HL-60/S4 treated with retinoic acid at 250 ng/mL for 4 days and 3 days (cell line): Measurements from ENCODE around the gene ARHGAP9.
"Not testable (repeated sequence)": the region's sequence is repeated elsewhere in the genome, so short reads cannot be mapped to it uniquely, and the experiment has no call there.

ENCODE experiments used
- in situ Hi-C: fragments of 300-500 bp; cut with MboI; formaldehyde crosslinking; loops from 2 replicates; pipeline ENCODE4 v1.7.0; 2022; ENCODE audit warnings: low sequenced_read_pairs

The ARHGAP9 gene

DNA sequence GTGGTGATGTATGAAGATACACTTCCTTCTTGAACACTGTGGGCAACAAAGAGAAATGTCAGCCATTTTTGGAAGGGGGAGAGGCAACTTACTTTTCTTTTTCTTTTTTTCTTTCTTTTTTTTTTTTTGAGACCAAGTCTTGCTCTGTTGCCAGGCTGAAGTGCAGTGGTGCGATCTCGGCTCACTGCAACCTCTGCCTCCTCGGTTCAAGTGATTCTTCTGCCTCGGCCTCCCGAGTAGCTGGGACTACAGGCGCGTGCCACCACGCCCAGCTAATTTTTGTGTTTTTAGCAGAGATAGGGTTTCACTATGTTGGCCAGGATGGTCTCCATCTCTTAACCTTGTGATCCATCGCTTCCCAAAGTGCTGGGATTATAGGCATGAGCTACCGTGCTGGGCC lies 38.1 kb upstream of the ARHGAP9 start:
- in situ Hi-C loops: not testable (repeated sequence)

- in situ Hi-C loops: no loop called here
These were observed 37.5 kb upstream of the ARHGAP9 start for GRCh38 chr12:57517187-57517586.

DNA sequence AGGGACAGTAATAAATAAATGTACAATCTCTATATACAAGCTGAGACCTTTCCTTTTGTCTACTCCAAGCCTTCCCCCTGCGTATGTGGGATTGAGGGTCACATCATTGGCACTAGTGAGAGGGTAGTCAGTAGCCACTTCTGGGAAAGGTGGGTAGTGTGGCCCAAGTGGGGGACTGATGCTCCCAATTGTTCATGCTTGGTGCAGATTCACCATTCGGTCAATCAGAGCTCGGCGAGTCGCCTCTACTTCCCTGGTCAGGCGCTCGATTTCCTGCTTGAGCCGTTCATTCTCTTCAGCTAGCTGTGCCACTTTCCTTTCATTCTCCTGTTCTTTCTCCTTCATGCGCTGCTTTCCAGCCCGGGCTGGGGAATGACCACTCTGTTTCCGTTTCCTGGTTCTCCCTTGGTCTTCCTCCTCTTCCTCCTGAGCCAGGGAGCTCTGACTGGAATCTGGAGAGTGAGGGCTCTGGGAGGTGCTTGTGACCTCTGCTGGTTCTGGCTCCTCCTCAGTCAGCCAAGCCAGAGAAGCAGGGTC lies 37.0 kb upstream of the ARHGAP9 start:
- in situ Hi-C loops: no loop called here

DNA sequence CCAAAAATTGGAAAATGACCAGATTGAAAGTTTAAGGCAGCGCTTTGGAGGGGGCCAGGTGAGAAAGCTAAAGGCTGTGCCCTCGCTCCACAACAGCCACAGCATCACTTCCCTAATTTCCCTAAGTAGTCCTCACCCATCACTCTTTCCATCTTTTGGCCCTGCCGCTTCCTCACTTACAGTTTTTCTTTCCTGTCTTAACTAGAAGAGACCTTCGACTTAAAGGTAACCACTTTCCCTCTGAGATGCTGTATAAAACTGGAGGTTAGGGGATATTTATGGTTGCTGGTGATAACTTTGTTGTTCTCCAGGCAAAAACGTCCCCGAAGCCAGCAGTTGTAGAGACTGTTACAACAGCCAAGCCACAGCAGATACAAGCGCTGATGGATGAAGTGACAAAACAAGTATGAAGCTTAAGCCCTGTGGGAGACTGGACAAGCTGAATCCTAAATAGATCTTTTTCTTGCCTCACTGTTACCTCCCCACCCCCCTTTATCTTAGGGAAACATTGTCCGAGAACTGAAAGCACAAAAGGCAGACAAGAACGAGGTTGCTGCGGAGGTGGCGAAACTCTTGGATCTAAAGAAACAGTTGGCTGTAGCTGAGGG lies 36.4 kb upstream of the ARHGAP9 start:
- in situ Hi-C loops: no loop called here

GRCh38 chr12:57515408-57515933 lies 35.8 kb upstream of the ARHGAP9 start:
- in situ Hi-C loops: no loop called here

DNA sequence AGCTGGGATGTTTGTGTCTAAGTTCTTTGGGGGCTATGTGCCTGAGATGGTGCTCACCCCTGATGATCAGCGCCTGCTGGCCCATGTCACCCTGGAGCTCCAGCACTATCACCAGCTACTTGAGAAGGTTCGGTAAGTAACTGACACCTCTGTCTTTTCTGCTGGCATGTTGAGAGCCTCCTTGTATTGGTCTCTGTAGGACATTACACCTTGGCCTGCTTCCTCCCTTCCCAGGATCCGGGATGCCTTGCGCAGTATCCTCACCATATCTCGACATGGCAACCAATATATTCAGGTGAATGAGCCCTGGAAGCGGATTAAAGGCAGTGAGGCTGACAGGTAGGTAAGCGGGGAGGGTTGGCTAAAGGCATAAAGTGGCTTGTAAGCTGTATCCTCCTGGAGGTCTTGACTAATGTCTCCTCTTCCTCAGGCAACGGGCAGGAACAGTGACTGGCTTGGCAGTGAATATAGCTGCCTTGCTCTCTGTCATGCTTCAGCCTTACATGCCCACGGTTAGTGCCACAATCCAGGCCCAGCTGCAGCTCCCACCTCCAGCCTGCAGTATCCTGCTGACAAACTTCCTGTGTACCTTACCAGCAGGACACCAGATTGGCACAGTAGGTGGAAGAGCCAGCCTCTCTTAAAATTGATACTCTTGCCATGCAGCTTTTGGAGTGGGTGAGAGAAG lies 35.2 kb upstream of the ARHGAP9 start:
- in situ Hi-C loops: no loop called here

- in situ Hi-C loops: not testable (repeated sequence)
These were observed 34.6 kb upstream of the ARHGAP9 start for GRCh38 chr12:57514246-57514645.

DNA sequence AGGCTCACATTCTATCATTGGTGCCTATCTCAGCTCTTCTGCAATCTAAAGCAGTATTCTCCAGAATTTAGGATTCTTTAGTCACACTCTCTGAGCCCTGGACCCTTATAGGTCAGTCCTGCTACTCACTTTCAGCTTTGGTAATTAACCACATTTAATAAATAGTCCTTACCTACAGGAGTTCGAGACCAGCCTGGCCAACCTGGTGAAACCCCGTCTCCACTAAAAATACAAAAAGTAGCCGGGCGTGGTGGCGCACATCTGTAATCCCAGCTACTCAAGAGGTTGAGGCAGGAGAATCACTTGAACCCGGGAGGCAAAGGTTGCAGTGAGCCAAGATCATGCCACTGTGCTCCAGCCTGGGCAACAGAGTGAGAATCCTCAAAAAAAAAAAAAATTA lies 34.0 kb upstream of the ARHGAP9 start:
- in situ Hi-C loops: not testable (repeated sequence)

DNA sequence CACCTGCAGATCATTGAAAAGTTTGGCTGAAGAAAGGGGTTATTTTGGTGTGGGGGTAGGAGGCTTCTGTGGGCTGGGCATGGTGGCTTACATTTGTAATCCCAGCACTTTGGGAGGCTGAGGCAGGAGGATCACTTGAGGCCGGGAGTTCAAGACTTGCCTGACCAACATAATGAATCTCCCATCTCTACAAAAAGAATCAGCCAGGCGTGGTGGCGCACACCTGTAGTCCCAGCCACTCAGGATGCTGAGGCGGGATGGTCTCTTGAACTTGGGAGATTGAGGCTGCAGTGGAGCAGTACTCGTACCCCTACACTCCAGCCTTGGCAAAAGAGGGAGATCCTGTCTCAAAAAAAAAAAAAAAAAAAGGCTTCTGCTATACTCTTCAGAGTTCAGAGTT lies 33.6 kb upstream of the ARHGAP9 start:
- in situ Hi-C loops: no loop called here

DNA sequence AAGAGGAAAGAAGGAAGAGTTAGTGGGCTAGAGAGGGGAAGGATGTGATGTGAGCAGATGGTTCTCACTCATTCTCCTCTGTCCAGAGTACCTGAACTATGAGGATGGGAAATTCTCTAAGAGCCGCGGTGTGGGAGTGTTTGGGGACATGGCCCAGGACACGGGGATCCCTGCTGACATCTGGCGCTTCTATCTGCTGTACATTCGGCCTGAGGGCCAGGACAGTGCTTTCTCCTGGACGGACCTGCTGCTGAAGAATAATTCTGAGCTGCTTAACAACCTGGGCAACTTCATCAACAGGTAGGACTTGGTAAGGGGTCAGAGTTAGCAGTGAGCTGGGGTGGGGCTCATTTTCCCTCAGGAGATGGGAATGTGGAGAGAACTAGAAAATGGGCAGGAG lies 33.0 kb upstream of the ARHGAP9 start:
- in situ Hi-C loops: no loop called here

GRCh38 chr12:57511588-57512325 lies 32.1 kb upstream of the ARHGAP9 start:
- in situ Hi-C loops: no loop called here

- in situ Hi-C loops: no loop called here
These were observed 31.5 kb upstream of the ARHGAP9 start for GRCh38 chr12:57511161-57511560.

GRCh38 chr12:57507796-57508195 lies 28.1 kb upstream of the ARHGAP9 start:
- in situ Hi-C loops: not testable (repeated sequence)

DNA sequence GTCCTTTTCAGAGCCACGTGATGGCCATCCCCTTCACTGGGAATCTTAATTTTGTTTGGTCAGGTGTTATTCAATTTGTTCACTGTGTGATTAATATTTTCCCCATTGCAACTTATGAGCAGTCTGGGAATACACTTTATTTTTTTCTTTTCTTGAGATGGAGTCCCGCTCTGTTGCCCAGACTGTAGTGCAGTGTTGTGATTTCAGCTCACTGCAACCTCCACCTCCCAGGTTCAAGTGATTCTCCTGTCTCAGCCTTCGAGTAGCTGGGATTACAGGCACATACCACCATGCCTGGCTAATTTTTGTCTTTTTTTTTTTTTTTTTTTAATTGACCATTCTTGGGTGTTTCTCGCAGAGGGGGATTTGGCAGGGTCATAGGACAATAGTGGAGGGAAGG lies 26.9 kb upstream of the ARHGAP9 start:
- in situ Hi-C loops: not testable (repeated sequence)

GRCh38 chr12:57502311-57502969 lies 22.8 kb upstream of the ARHGAP9 start:
- in situ Hi-C loops: not testable (repeated sequence)

GRCh38 chr12:57500213-57500612 lies 20.5 kb upstream of the ARHGAP9 start:
- in situ Hi-C loops: no loop called here

GRCh38 chr12:57498571-57498970 lies 18.9 kb upstream of the ARHGAP9 start:
- in situ Hi-C loops: no loop called here

GRCh38 chr12:57498132-57498502 lies 18.5 kb upstream of the ARHGAP9 start:
- in situ Hi-C loops: no loop called here

DNA sequence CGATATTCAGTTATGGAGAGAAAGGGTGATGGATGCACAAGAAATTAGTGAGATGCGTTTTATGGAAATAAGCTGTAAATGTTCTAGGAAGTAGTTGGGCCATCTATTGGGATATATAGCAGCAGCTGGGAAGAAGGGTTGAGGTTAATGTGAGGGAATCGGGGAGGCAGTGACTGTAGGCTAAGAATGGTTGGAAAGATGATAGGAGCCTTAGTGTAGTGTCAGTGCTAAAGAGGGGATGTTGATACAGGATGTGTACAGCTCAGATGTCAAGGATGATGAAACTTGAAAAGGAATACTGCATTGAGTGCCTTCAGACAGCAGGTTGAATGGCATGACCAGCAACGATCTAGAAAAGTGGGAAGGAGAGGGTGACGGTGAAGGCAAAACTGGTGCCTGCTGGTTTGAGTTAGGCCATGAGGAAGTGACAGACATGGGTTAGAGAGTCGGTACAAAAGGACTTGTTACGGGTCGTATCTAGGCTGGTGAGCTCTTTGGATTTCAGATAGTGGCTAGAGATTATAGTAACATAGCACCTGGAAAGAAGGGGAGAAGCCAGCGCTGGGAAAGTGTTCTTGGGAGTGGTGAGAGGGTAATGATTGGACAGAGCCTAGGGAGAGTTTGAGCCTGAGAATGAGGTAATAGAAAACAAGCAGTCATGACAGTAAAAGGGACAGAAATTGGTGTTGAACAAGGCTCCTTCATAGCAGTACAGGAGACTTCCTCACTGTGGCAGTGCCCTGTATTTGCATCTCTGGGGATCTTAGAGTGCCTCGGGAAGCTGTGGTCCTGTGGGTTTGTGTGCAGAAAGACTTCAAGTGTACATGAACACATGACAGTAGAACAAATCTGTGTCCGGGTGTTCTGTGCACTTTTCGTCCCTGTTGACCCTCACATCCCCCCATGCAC lies 17.8 kb upstream of the ARHGAP9 start:
- in situ Hi-C loops: no loop called here

DNA sequence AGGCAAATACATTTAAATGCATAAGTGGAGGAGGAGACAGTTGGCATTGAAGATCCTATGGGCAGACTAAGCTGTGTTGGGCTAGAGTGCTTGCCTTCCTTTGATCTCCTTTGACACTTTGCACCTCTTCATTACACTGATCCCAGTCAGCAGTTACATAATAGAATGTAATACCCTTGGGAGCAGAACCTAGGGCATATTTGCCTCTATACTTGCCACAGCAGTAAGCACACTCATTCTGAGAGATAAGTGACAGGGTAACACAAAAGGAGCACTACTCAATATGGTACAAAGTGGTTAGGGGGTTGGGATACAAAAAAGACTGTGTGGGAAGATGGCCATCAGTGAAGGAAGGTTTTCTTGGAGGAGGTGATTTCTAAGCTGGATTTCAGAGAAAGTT lies 17.2 kb upstream of the ARHGAP9 start:
- in situ Hi-C loops: no loop called here
